DOHH2 (cell line): ENCODE data around the gene GOLGA1.

Experiments
- H3F3A ChIP-seq: fragments of 200-600 bp; sonication (generic), shearing (Covaris generic); 2 replicates; pipeline ENCODE4 v1.6.0; 2016; ENCODE audit warnings: antibody characterized with exemption, mild to moderate bottlenecking; ENCODE audit not compliant: control insufficient read depth, insufficient read depth
- H3K27ac ChIP-seq: fragments of 200-600 bp; sonication (generic); 2 replicates; pipeline ENCODE4 v1.5.1; 2014; ENCODE audit warnings: low read depth, mild to moderate bottlenecking, low read length, moderate library complexity
- H3K27me3 ChIP-seq: fragments of 200-600 bp; sonication (generic); 2 replicates; pipeline ENCODE4 v1.6.1; 2014; ENCODE audit warnings: mild to moderate bottlenecking, low read length, mixed read lengths; ENCODE audit not compliant: control insufficient read depth
- H3K36me3 ChIP-seq: fragments of 200-600 bp; sonication (generic); 2 replicates; pipeline ENCODE4 v1.6.1; 2014; ENCODE audit warnings: mild to moderate bottlenecking, low read length, moderate library complexity, mixed read lengths; ENCODE audit not compliant: control insufficient read depth
- H3K4me1 ChIP-seq: fragments of 200-600 bp; sonication (generic); 2 replicates; pipeline ENCODE4 v1.6.1; 2014; ENCODE audit warnings: mild to moderate bottlenecking, low read length, mixed read lengths; ENCODE audit not compliant: control insufficient read depth
- H3K4me2 ChIP-seq: fragments of 200-600 bp; sonication (generic); 2 replicates; pipeline ENCODE4 v1.6.0; 2014; ENCODE audit warnings: mild to moderate bottlenecking, low read length, moderate library complexity
- H3K4me3 ChIP-seq: fragments of 200-600 bp; sonication (generic); 2 replicates; pipeline ENCODE4 v1.5.1; 2014; ENCODE audit warnings: mild to moderate bottlenecking, low read length, mixed read lengths
- H3K79me2 ChIP-seq: fragments of 200-600 bp; sonication (generic); 2 replicates; pipeline ENCODE4 v1.6.1; 2014; ENCODE audit warnings: mild to moderate bottlenecking, low read length, mixed read lengths; ENCODE audit not compliant: control insufficient read depth
- H3K9me2 ChIP-seq: fragments of 200-600 bp; sonication (generic); replicated peaks from 2 replicates; pipeline ENCODE4 v1.6.1; 2014; ENCODE audit warnings: mild to moderate bottlenecking, low read length, mixed read lengths; ENCODE audit not compliant: control insufficient read depth
- H3K9me3 ChIP-seq: fragments of 200-600 bp; sonication (generic); 2 replicates; pipeline ENCODE4 v1.6.1; 2014; ENCODE audit warnings: antibody characterized with exemption, low read length, mixed read lengths; ENCODE audit not compliant: control insufficient read depth, insufficient read depth
- H4K20me1 ChIP-seq: fragments of 200-600 bp; sonication (generic); 2 replicates; pipeline ENCODE4 v1.6.0; 2014; ENCODE audit warnings: low read depth, mild to moderate bottlenecking, antibody characterized with exemption, low read length, moderate library complexity; ENCODE audit not compliant: control insufficient read depth, insufficient read depth
- EZH2phosphoT487 ChIP-seq: fragments of 200-600 bp; sonication (generic); IDR thresholded peaks from 2 replicates; pipeline ENCODE4 v1.6.1; 2017; ENCODE audit warnings: borderline replicate concordance, mild to moderate bottlenecking, antibody characterized with exemption, low read length, moderate library complexity, mixed read lengths
- TF ChIP-seq, protein P1 (sequence below): fragments of 200-600 bp; sonication (generic); IDR thresholded peaks from one replicate; pipeline ENCODE4 v1.5.1; 2014; ENCODE audit warnings: antibody characterized with exemption, mild to moderate bottlenecking, low read depth, low read length; ENCODE audit not compliant: poor library complexity, severe bottlenecking

The GOLGA1 gene

GRCh38 chr9:124949387-124949786, 8.5 kb upstream of the GOLGA1 start:
- Histone ChIP-seq H3K36me3 (no peaks in the 10 kb centered on the region), H3K4me3 (no peak overlapping the region), H3K9me2 (no peaks in the 10 kb centered on the region), H3K4me1 (peaks cover 31% of the 10 kb centered on the region), H3K79me2 (no peaks in the 10 kb centered on the region), H3K4me2 (no peak overlapping the region), H3K9me3 (no peaks in the 10 kb centered on the region), H3K27me3 (no peaks in the 10 kb centered on the region), H4K20me1 (0 out of 2 replicates have a peak, but pooled peaks cover 3% of the 10 kb centered on the region), H3F3A (peaks cover 4% of the 10 kb centered on the region; the same call in 1 of the 2 replicates), H3K27ac (no peak overlapping the region)
- TF ChIP-seq EZH2phosphoT487, result no peak
- TF ChIP-seq, protein P1, sequence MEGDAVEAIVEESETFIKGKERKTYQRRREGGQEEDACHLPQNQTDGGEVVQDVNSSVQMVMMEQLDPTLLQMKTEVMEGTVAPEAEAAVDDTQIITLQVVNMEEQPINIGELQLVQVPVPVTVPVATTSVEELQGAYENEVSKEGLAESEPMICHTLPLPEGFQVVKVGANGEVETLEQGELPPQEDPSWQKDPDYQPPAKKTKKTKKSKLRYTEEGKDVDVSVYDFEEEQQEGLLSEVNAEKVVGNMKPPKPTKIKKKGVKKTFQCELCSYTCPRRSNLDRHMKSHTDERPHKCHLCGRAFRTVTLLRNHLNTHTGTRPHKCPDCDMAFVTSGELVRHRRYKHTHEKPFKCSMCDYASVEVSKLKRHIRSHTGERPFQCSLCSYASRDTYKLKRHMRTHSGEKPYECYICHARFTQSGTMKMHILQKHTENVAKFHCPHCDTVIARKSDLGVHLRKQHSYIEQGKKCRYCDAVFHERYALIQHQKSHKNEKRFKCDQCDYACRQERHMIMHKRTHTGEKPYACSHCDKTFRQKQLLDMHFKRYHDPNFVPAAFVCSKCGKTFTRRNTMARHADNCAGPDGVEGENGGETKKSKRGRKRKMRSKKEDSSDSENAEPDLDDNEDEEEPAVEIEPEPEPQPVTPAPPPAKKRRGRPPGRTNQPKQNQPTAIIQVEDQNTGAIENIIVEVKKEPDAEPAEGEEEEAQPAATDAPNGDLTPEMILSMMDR, result no peak

- H3F3A ChIP-seq, result peaks cover 8% of the 10 kb centered on the region
- no peaks in the 10 kb centered on the region for H3K9me2 ChIP-seq
- no peaks in the 10 kb centered on the region for H3K27me3 ChIP-seq
- H3K9me3 ChIP-seq, result no peaks in the 10 kb centered on the region
- H3K4me3 ChIP-seq, result no peak overlapping the region
- H3K27ac ChIP-seq, result no peak overlapping the region
- no peaks in the 10 kb centered on the region for H3K79me2 ChIP-seq
- TF ChIP-seq, protein P1, result no peak
- no peak for TF ChIP-seq EZH2phosphoT487
- 0 out of 2 replicates have a peak, but pooled peaks cover 3% of the 10 kb centered on the region for H4K20me1 ChIP-seq
- H3K36me3 ChIP-seq, result no peaks in the 10 kb centered on the region
- H3K4me2 ChIP-seq, result no peak overlapping the region
- H3K4me1 ChIP-seq, result peaks cover 31% of the 10 kb centered on the region
Observed at GRCh38 chr9:124947727-124948391, 7.0 kb upstream of the GOLGA1 start.

DNA sequence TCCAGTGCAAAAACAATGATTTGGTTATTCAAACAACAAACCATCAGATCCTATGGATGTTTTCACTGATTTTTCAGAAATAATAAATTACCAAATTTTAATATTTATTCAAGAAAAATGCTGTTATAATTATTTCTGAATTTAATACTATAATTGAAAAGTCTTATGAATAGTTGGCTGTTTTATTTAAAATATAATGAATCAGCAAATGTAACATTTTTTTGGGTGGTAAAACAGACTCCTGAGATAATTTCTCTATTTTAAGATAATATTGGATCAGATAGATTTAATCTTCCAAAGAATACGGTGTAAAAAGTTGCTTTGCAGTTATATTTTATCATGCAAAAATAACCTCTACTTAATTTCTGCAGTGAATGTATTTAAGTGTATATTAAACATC, 5.3 kb upstream of the GOLGA1 start:
- H3K4me2 ChIP-seq, result no peak overlapping the region
- peaks cover 12% of the 10 kb centered on the region for H3F3A ChIP-seq
- 0 out of 2 replicates have a peak, but pooled peaks cover 3% of the 10 kb centered on the region for H4K20me1 ChIP-seq
- H3K4me3 ChIP-seq, result no peak overlapping the region
- no peak overlapping the region for H3K27ac ChIP-seq
- no peaks in the 10 kb centered on the region for H3K9me3 ChIP-seq
- TF ChIP-seq, protein P1, result no peak
- TF ChIP-seq EZH2phosphoT487, result no peak
- H3K36me3 ChIP-seq, result peaks cover 12% of the 10 kb centered on the region
- no peaks in the 10 kb centered on the region for H3K27me3 ChIP-seq
- H3K9me2 ChIP-seq, result no peaks in the 10 kb centered on the region
- peaks cover 12% of the 10 kb centered on the region for H3K79me2 ChIP-seq
- H3K4me1 ChIP-seq, result peaks cover 34% of the 10 kb centered on the region
